PC-9 (cell line): ENCODE measurements around the gene FILIP1. TPM values are rescaled to one million over a fixed set of nuclear protein-coding genes. Genes with fewer than 3 reads are reported as not detected.
A peak's percentile ranks its signal among the peaks of the same experiment; 100 is the strongest.

Experiments
- BruUV-seq: library from RNA; stranded (reverse); fragments of 400-500 nt; replicated peaks from 2 replicates; lab custom pipeline; 2021; lab: Mats Ljungman, UMichigan
- CTCF ChIA-PET: fragments of 300-600 bp; sonication (Branson Sonifier 250); formaldehyde crosslinking; loops from one replicate; lab custom pipeline; 2022; ENCODE audit warnings: antibody characterized with exemption; lab: Charles Lee
- POLR2A ChIA-PET: fragments of 300-600 bp; sonication (Branson Sonifier 250); formaldehyde crosslinking; loops from one replicate; lab custom pipeline; 2022; ENCODE audit warnings: antibody characterized with exemption; ENCODE audit not compliant: unreplicated experiment; lab: Charles Lee
- DNase-seq, 2 experiments: peaks; one replicate each; pipeline versions ENCODE4 v3.0.0 to v3.0.0-alpha.2; 2015 to 2022; ENCODE audit warnings: mixed read lengths in 1 of 2
- H2AFZ ChIP-seq: fragments of 200-600 bp; sonication (generic); 2 replicates; pipeline ENCODE4 v1.8.1; 2017; ENCODE audit warnings: antibody characterized with exemption
- H3F3A ChIP-seq: fragments of 200-600 bp; sonication (generic); 2 replicates; pipeline ENCODE4 v1.8.1; 2017; ENCODE audit warnings: antibody characterized with exemption, mild to moderate bottlenecking, low read depth; ENCODE audit not compliant: insufficient read depth
- H3K27ac ChIP-seq: fragments of 200-600 bp; sonication (generic); 2 replicates; pipeline ENCODE4 v1.6.1; 2016; ENCODE audit warnings: mixed run types
- H3K27me3 ChIP-seq: fragments of 200-600 bp; sonication (generic); 2 replicates; pipeline ENCODE4 v1.6.1; 2016; ENCODE audit warnings: low read depth, mixed run types; ENCODE audit not compliant: insufficient read depth
- H3K36me3 ChIP-seq: fragments of 200-600 bp; sonication (generic); 2 replicates; pipeline ENCODE4 v1.6.1; 2016; ENCODE audit warnings: low read depth, mixed run types
- H3K4me1 ChIP-seq: fragments of 200-600 bp; sonication (generic); replicated peaks from 2 replicates; pipeline ENCODE4 v1.6.1; 2016; ENCODE audit warnings: mixed run types; ENCODE audit not compliant: insufficient read depth
- H3K4me2 ChIP-seq: fragments of 200-600 bp; sonication (generic); 2 replicates; pipeline ENCODE4 v1.6.1; 2017; ENCODE audit warnings: mixed run types
- H3K4me3 ChIP-seq: fragments of 200-600 bp; sonication (generic); 2 replicates; pipeline ENCODE4 v1.6.1; 2016; ENCODE audit warnings: mixed run types
- H3K79me2 ChIP-seq: fragments of 200-600 bp; sonication (generic); 2 replicates; pipeline ENCODE4 v1.6.1; 2017; ENCODE audit warnings: low read depth, mixed run types
- H3K9me2 ChIP-seq: fragments of 200-600 bp; sonication (generic); 2 replicates; pipeline ENCODE4 v1.8.1; 2017; ENCODE audit warnings: mild to moderate bottlenecking; ENCODE audit not compliant: insufficient read depth
- H3K9me3 ChIP-seq: fragments of 200-600 bp; sonication (generic); 2 replicates; pipeline ENCODE4 v1.8.1; 2016; ENCODE audit warnings: low read depth; ENCODE audit not compliant: insufficient read depth
- H4K20me1 ChIP-seq: fragments of 200-600 bp; sonication (generic); 2 replicates; pipeline ENCODE4 v1.8.1; 2017; ENCODE audit not compliant: insufficient read depth
- CTCF ChIP-seq: fragments of 200-600 bp; sonication (generic); conservative IDR thresholded peaks from 2 replicates; pipeline ENCODE4 v1.6.1; 2017; ENCODE audit warnings: mixed run types, antibody characterized with exemption, mild to moderate bottlenecking, moderate library complexity
- EZH2 ChIP-seq: fragments of 200-600 bp; sonication (generic); IDR thresholded peaks from 2 replicates; pipeline ENCODE4 v1.8.0; 2017; ENCODE audit warnings: antibody characterized with exemption, low read depth
- intact Hi-C: fragments of 100-400 bp; cut with micrococcal nuclease; formaldehyde crosslinking; loops from one replicate; pipeline ENCODE4 v1.10.0; 2022; ENCODE audit not compliant: unreplicated experiment
- total RNA-seq: library from RNA; stranded (reverse); gene quantifications from 2 replicates; pipeline ENCODE4 v1.2.3, GENCODE V29; 2021

The FILIP1 gene
- total RNA-seq, 1 experiment from 2014 or later = 0.15 TPM

DNA sequence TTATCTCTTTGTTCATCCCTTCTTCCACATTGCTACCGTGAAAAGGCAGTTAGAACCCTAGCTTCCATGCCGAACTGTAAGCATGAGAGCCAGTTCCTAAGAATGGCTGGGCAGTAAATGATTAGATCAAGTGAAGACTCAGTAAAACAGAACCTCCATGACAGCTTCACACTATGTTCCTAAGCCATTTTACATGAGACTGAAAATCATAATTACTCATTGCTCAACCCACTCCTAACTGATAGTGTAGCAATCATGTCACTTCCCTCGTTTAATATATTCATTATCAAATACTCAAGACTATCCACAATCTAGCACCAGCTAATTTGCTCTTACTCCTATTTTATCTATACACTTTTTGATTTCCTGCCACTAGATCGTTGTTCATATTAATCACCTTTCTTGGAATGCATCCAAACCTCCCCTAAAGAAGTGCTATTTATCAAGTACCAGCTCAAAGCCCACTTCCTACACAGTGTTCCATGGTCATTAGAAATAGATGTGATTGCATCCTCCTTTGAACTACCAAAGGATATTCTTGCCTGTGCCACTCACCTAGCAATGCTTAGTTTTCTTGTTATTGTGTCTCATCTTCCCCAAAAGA lies 215.0 kb downstream of the FILIP1 start:
- BruUV-seq = no TSS peak
- Histone ChIP-seq H3K9me3 (no peaks in the 10 kb centered on the region), H2AFZ (no peak overlapping the region), H3K9me2 (no peaks in the 10 kb centered on the region), H3K4me1 (peaks cover 43% of the 10 kb centered on the region), H3K4me3 (no peak overlapping the region), H3K36me3 (no peaks in the 10 kb centered on the region), H3F3A (peaks cover 13% of the 10 kb centered on the region; the same call in 1 of the 2 replicates), H4K20me1 (peaks cover 5% of the 10 kb centered on the region; the same call in 1 of the 2 replicates), H3K27me3 (no peaks in the 10 kb centered on the region), H3K27ac (no peak overlapping the region), H3K79me2 (peaks cover 98% of the 10 kb centered on the region), H3K4me2 (no peak overlapping the region)
- intact Hi-C loops = no loop called here
- POLR2A ChIA-PET = no interaction called here
- DNase-seq = no peak
- CTCF ChIA-PET = no interaction called here
- no peak for TF ChIP-seq EZH2

DNA sequence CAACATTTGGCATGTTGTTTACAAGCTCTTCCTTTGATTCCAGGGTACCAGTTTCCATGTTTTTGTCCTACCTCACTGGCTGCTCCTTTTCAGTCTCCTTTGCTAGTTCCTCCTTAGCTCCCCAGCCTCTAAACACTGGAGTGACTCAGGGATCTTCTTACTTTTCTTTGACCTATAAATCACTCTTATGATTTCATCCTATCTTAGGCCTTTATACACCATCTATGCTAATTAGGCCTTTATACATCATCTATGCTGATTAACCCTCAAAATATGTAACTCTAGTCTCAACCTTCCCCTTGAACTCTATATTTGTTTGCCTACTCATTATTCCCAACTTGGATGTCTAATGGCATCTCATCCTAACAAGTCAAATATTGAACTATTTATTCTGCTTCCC lies 218.5 kb downstream of the FILIP1 start:
- H3K27ac ChIP-seq = peak overlapping the region; percentile 52
- H3K27me3 ChIP-seq = no peaks in the 10 kb centered on the region
- H3K79me2 ChIP-seq = peaks cover 90% of the 10 kb centered on the region
- peaks cover 16% of the 10 kb centered on the region for H3K4me1 ChIP-seq
- H2AFZ ChIP-seq = no peak overlapping the region
- H3F3A ChIP-seq = peaks cover 13% of the 10 kb centered on the region; the same call in 1 of the 2 replicates
- H3K4me2 ChIP-seq = peak overlapping the region; percentile 9; the same call in 1 of the 2 replicates
- ChIA-PET POLR2A (interaction anchor here (0.6 kb wide), 1 partner anchor 10 kb away, joined by 8 read pairs; the partner anchor contains the start of gene TMEM30A), CTCF (no interaction called here)
- no peaks in the 10 kb centered on the region for H4K20me1 ChIP-seq
- H3K36me3 ChIP-seq = peaks cover 7% of the 10 kb centered on the region; the same call in 1 of the 2 replicates
- H3K9me3 ChIP-seq = no peaks in the 10 kb centered on the region
- intact Hi-C loops = no loop called here
- no peak overlapping the region for H3K4me3 ChIP-seq
- peak in 1 of 2 experiments; percentile 78 for DNase-seq
- TF ChIP-seq EZH2 (no peak), CTCF (no peak)
- no TSS peak for BruUV-seq
- H3K9me2 ChIP-seq = no peaks in the 10 kb centered on the region

DNA sequence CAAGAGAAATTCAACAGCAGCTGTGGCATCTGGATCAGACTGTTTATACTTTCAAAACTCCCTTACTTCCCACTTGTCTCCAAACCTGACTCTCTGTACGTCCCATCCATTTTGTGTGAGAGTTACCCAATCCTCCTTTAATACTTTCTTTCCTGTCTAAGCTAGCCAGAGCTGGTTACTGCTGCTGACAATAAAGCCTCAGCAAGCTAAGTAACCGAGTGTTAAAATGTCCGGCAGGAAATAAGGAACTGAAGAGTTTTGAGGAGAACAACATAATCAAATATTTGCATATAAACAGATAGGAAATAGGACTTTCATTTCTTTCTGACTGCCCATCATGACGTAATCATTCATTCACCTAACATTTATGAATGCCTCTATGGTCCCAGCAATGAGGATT lies 220.6 kb downstream of the FILIP1 start:
- intact Hi-C loops = no loop called here
- Histone ChIP-seq H3K9me2 (no peaks in the 10 kb centered on the region), H3K27me3 (no peaks in the 10 kb centered on the region), H3K36me3 (peaks cover 7% of the 10 kb centered on the region; the same call in 1 of the 2 replicates), H3K4me2 (no peak overlapping the region), H3K79me2 (peaks cover 77% of the 10 kb centered on the region), H4K20me1 (no peaks in the 10 kb centered on the region; the same call in 1 of the 2 replicates), H3K4me3 (no peak overlapping the region), H2AFZ (no peak overlapping the region), H3K4me1 (peaks cover 21% of the 10 kb centered on the region), H3F3A (peaks cover 13% of the 10 kb centered on the region; the same call in 1 of the 2 replicates), H3K9me3 (no peaks in the 10 kb centered on the region), H3K27ac (no peak overlapping the region)
- TF ChIP-seq CTCF = no peak
- no peak for TF ChIP-seq EZH2
- BruUV-seq = no TSS peak
- POLR2A ChIA-PET = no interaction called here
- DNase-seq = no peak
- CTCF ChIA-PET = no interaction called here
